Neural cell (in vitro differentiated cells): ENCODE results near the gene TTC32.

Source experiments
- CTCF ChIP-seq: fragments of 450-650 bp; IDR thresholded peaks from 2 replicates; pipeline ENCODE4 v1.5.1; 2014; ENCODE audit warnings: antibody characterized with exemption, mild to moderate bottlenecking, moderate library complexity; ENCODE audit not compliant: poor library complexity, severe bottlenecking
- RAD21 ChIP-seq: fragments of 450-650 bp; conservative IDR thresholded peaks from 2 replicates; pipeline ENCODE4 v1.6.1; 2014; ENCODE audit warnings: antibody characterized with exemption, mild to moderate bottlenecking, moderate library complexity

GRCh38 chr2:19868224-19868623, 33.6 kb downstream of the TTC32 start:
- TF ChIP-seq RAD21 (no peak), CTCF (no peak)
